ENCODE results near the gene BSND. TPM values are rescaled to one million over a fixed set of nuclear protein-coding genes. Genes with fewer than 3 reads are reported as not detected.

Gene BSND
- polyA plus RNA-seq, 1 donor (not counting 4 experiments of a cell fraction or from before 2014, with no cell fraction given), result not detected

- Histone ChIP-seq H3K4me3 (ENCODE audit: control insufficient read depth in 2 of 3, extremely low read depth in 1 of 3, insufficient read depth in 2 of 3, low read depth in 1 of 3, low read length in 3 of 3) (no peak overlapping the region), H3K79me2 (ENCODE audit: control insufficient read depth, insufficient read depth, low read length) (no peaks in the 10 kb centered on the region), H3K27ac (ENCODE audit: control insufficient read depth, insufficient read depth, low read length) (no peak overlapping the region), H3K9me1 (ENCODE audit: control insufficient read depth, extremely low read depth, insufficient read depth, low read length) (no peaks in the 10 kb centered on the region), H3K9me3 (ENCODE audit: control insufficient read depth, low read depth, low read length) (no peaks in the 10 kb centered on the region), H3K27me3 (ENCODE audit: control insufficient read depth, extremely low read depth, insufficient read depth, low read length) (no peaks in the 10 kb centered on the region), H3K36me3 (ENCODE audit: control insufficient read depth in 2 of 2, extremely low read depth in 1 of 2, insufficient read depth in 2 of 2, low read length in 2 of 2) (no peaks in the 10 kb centered on the region), H3K4me1 (ENCODE audit: control insufficient read depth, extremely low read depth, insufficient read depth, low read length) (no peaks in the 10 kb centered on the region), H4K20me1 (ENCODE audit: control insufficient read depth, extremely low read depth, insufficient read depth, low read length) (no peaks in the 10 kb centered on the region), H3K4me2 (ENCODE audit: control insufficient read depth, extremely low read depth, insufficient read depth, low read depth, low read length) (no peak overlapping the region), H2AFZ (ENCODE audit: control insufficient read depth, low read length) (no peak overlapping the region), H3K9ac (ENCODE audit: control insufficient read depth, extremely low read depth, insufficient read depth, low read length) (no peak overlapping the region)
- dilution Hi-C loops (cut with MboI; ENCODE audit: extremely low pct_ligation_motif_present, low sequenced_read_pairs), result no loop called here
- TF ChIP-seq CTCF (optimal IDR thresholded peaks at IDR 0.05 in 1 of 3, IDR thresholded peaks at IDR 0.05 in 1 of 3, conservative IDR thresholded peaks at IDR 0.05 in 1 of 3; ENCODE audit: extremely low read depth in 1 of 3, insufficient read depth in 2 of 3, low read length in 3 of 3), result no peak
- TF ChIP-seq EZH2 (IDR thresholded peaks at IDR 0.05; ENCODE audit: low read length), result no peak
- FAIRE-seq, result no peak
- no peak for DNase-seq (ENCODE audit: low read depth, low spot score)
Observed at GRCh38 chr1:54986533-54986932, 12.2 kb upstream of the BSND start.

- Histone ChIP-seq H2AFZ (ENCODE audit: control insufficient read depth, low read length) (no peak overlapping the region), H4K20me1 (ENCODE audit: control insufficient read depth, extremely low read depth, insufficient read depth, low read length) (no peaks in the 10 kb centered on the region), H3K9me3 (ENCODE audit: control insufficient read depth, low read depth, low read length) (no peaks in the 10 kb centered on the region), H3K9ac (ENCODE audit: control insufficient read depth, extremely low read depth, insufficient read depth, low read length) (no peak overlapping the region), H3K4me1 (ENCODE audit: control insufficient read depth, extremely low read depth, insufficient read depth, low read length) (no peaks in the 10 kb centered on the region), H3K4me2 (ENCODE audit: control insufficient read depth, extremely low read depth, insufficient read depth, low read depth, low read length) (no peak overlapping the region), H3K36me3 (ENCODE audit: control insufficient read depth in 2 of 2, extremely low read depth in 1 of 2, insufficient read depth in 2 of 2, low read length in 2 of 2) (no peaks in the 10 kb centered on the region), H3K4me3 (ENCODE audit: control insufficient read depth in 2 of 3, extremely low read depth in 1 of 3, insufficient read depth in 2 of 3, low read depth in 1 of 3, low read length in 3 of 3) (no peak overlapping the region), H3K79me2 (ENCODE audit: control insufficient read depth, insufficient read depth, low read length) (no peaks in the 10 kb centered on the region), H3K27ac (ENCODE audit: control insufficient read depth, insufficient read depth, low read length) (no peak overlapping the region), H3K27me3 (ENCODE audit: control insufficient read depth, extremely low read depth, insufficient read depth, low read length) (no peaks in the 10 kb centered on the region), H3K9me1 (ENCODE audit: control insufficient read depth, extremely low read depth, insufficient read depth, low read length) (no peaks in the 10 kb centered on the region)
- FAIRE-seq (no peak), DNase-seq (ENCODE audit: low read depth, low spot score) (no peak)
- dilution Hi-C loops (cut with MboI; ENCODE audit: extremely low pct_ligation_motif_present, low sequenced_read_pairs), result no loop called here
- TF ChIP-seq CTCF (optimal IDR thresholded peaks at IDR 0.05 in 1 of 3, IDR thresholded peaks at IDR 0.05 in 1 of 3, conservative IDR thresholded peaks at IDR 0.05 in 1 of 3; ENCODE audit: extremely low read depth in 1 of 3, insufficient read depth in 2 of 3, low read length in 3 of 3) (no peak), EZH2 (IDR thresholded peaks at IDR 0.05; ENCODE audit: low read length) (no peak)
Observed at GRCh38 chr1:54987427-54987826, 11.3 kb upstream of the BSND start.
